Measurements from ENCODE around the gene PDHB.

PDHB gene

GRCh38 chr3:58411851-58412830 is 21.5 kb downstream of the PDHB start:
- H3K4me3 ChIP-seq (ENCODE audit: low read length): no peak overlapping the region
- no peaks in the 10 kb centered on the region for H3K9me3 ChIP-seq (ENCODE audit: control insufficient read depth, low read length)
- peaks cover 4% of the 10 kb centered on the region for H3K36me3 ChIP-seq (ENCODE audit: control insufficient read depth, insufficient read depth, low read length)
- no peak overlapping the region for H3K9ac ChIP-seq (ENCODE audit: low read length)
- H3K4me1 ChIP-seq (ENCODE audit: control insufficient read depth, insufficient read depth, low read length): peaks cover 7% of the 10 kb centered on the region
- H3K27me3 ChIP-seq (ENCODE audit: control insufficient read depth, insufficient read depth, low read length): no peaks in the 10 kb centered on the region

- H3K27me3 ChIP-seq (ENCODE audit: control insufficient read depth, insufficient read depth, low read length): no peaks in the 10 kb centered on the region
- no peak overlapping the region for H3K4me3 ChIP-seq (ENCODE audit: low read length)
- H3K4me1 ChIP-seq (ENCODE audit: control insufficient read depth, insufficient read depth, low read length): peaks cover 7% of the 10 kb centered on the region
- peaks cover 4% of the 10 kb centered on the region for H3K36me3 ChIP-seq (ENCODE audit: control insufficient read depth, insufficient read depth, low read length)
- no peaks in the 10 kb centered on the region for H3K9me3 ChIP-seq (ENCODE audit: control insufficient read depth, low read length)
- H3K9ac ChIP-seq (ENCODE audit: low read length): no peak overlapping the region
These were observed 22.6 kb downstream of the PDHB start for GRCh38 chr3:58411036-58411435.

GRCh38 chr3:58409663-58410062 is 24.0 kb downstream of the PDHB start:
- no peaks in the 10 kb centered on the region for H3K27me3 ChIP-seq (ENCODE audit: control insufficient read depth, insufficient read depth, low read length)
- no peaks in the 10 kb centered on the region for H3K9me3 ChIP-seq (ENCODE audit: control insufficient read depth, low read length)
- peaks cover 4% of the 10 kb centered on the region for H3K4me1 ChIP-seq (ENCODE audit: control insufficient read depth, insufficient read depth, low read length)
- H3K36me3 ChIP-seq (ENCODE audit: control insufficient read depth, insufficient read depth, low read length): peaks cover 4% of the 10 kb centered on the region
- no peak overlapping the region for H3K9ac ChIP-seq (ENCODE audit: low read length)
- H3K4me3 ChIP-seq (ENCODE audit: low read length): no peak overlapping the region

GRCh38 chr3:58408906-58409305 is 24.7 kb downstream of the PDHB start:
- no peak overlapping the region for H3K4me3 ChIP-seq (ENCODE audit: low read length)
- H3K9me3 ChIP-seq (ENCODE audit: control insufficient read depth, low read length): no peaks in the 10 kb centered on the region
- no peaks in the 10 kb centered on the region for H3K4me1 ChIP-seq (ENCODE audit: control insufficient read depth, insufficient read depth, low read length)
- H3K36me3 ChIP-seq (ENCODE audit: control insufficient read depth, insufficient read depth, low read length): peaks cover 4% of the 10 kb centered on the region
- H3K9ac ChIP-seq (ENCODE audit: low read length): no peak overlapping the region
- no peaks in the 10 kb centered on the region for H3K27me3 ChIP-seq (ENCODE audit: control insufficient read depth, insufficient read depth, low read length)

GRCh38 chr3:58404396-58404795 is 29.2 kb downstream of the PDHB start:
- Histone ChIP-seq H3K4me1 (ENCODE audit: control insufficient read depth, insufficient read depth, low read length) (no peaks in the 10 kb centered on the region), H3K9me3 (ENCODE audit: control insufficient read depth, low read length) (no peaks in the 10 kb centered on the region), H3K9ac (ENCODE audit: low read length) (no peak overlapping the region), H3K27me3 (ENCODE audit: control insufficient read depth, insufficient read depth, low read length) (no peaks in the 10 kb centered on the region), H3K36me3 (ENCODE audit: control insufficient read depth, insufficient read depth, low read length) (peaks cover 4% of the 10 kb centered on the region), H3K4me3 (ENCODE audit: low read length) (no peak overlapping the region)

- H3K9ac ChIP-seq (ENCODE audit: low read length): no peak overlapping the region
- H3K4me1 ChIP-seq (ENCODE audit: control insufficient read depth, insufficient read depth, low read length): no peaks in the 10 kb centered on the region
- no peaks in the 10 kb centered on the region for H3K9me3 ChIP-seq (ENCODE audit: control insufficient read depth, low read length)
- no peaks in the 10 kb centered on the region for H3K27me3 ChIP-seq (ENCODE audit: control insufficient read depth, insufficient read depth, low read length)
- no peaks in the 10 kb centered on the region for H3K36me3 ChIP-seq (ENCODE audit: control insufficient read depth, insufficient read depth, low read length)
- H3K4me3 ChIP-seq (ENCODE audit: low read length): no peak overlapping the region
These were observed 30.0 kb downstream of the PDHB start for GRCh38 chr3:58403513-58404109.

GRCh38 chr3:58398669-58399333 is 34.8 kb downstream of the PDHB start:
- no peak overlapping the region for H3K4me3 ChIP-seq (ENCODE audit: low read length)
- no peaks in the 10 kb centered on the region for H3K4me1 ChIP-seq (ENCODE audit: control insufficient read depth, insufficient read depth, low read length)
- H3K36me3 ChIP-seq (ENCODE audit: control insufficient read depth, insufficient read depth, low read length): peaks cover 8% of the 10 kb centered on the region
- H3K27me3 ChIP-seq (ENCODE audit: control insufficient read depth, insufficient read depth, low read length): no peaks in the 10 kb centered on the region
- no peak overlapping the region for H3K9ac ChIP-seq (ENCODE audit: low read length)
- H3K9me3 ChIP-seq (ENCODE audit: control insufficient read depth, low read length): no peaks in the 10 kb centered on the region

GRCh38 chr3:58394339-58394738 is 39.3 kb downstream of the PDHB start:
- Histone ChIP-seq H3K4me1 (ENCODE audit: control insufficient read depth, insufficient read depth, low read length) (no peaks in the 10 kb centered on the region), H3K36me3 (ENCODE audit: control insufficient read depth, insufficient read depth, low read length) (peaks cover 8% of the 10 kb centered on the region), H3K4me3 (ENCODE audit: low read length) (no peak overlapping the region), H3K27me3 (ENCODE audit: control insufficient read depth, insufficient read depth, low read length) (no peaks in the 10 kb centered on the region), H3K9me3 (ENCODE audit: control insufficient read depth, low read length) (no peaks in the 10 kb centered on the region), H3K9ac (ENCODE audit: low read length) (no peak overlapping the region)

GRCh38 chr3:58392181-58392580 is 41.5 kb downstream of the PDHB start:
- peaks cover 4% of the 10 kb centered on the region for H3K36me3 ChIP-seq (ENCODE audit: control insufficient read depth, insufficient read depth, low read length)
- H3K27me3 ChIP-seq (ENCODE audit: control insufficient read depth, insufficient read depth, low read length): no peaks in the 10 kb centered on the region
- H3K4me1 ChIP-seq (ENCODE audit: control insufficient read depth, insufficient read depth, low read length): no peaks in the 10 kb centered on the region
- H3K9me3 ChIP-seq (ENCODE audit: control insufficient read depth, low read length): no peaks in the 10 kb centered on the region
- no peak overlapping the region for H3K9ac ChIP-seq (ENCODE audit: low read length)
- no peak overlapping the region for H3K4me3 ChIP-seq (ENCODE audit: low read length)

- Histone ChIP-seq H3K4me1 (ENCODE audit: control insufficient read depth, insufficient read depth, low read length) (no peaks in the 10 kb centered on the region), H3K27me3 (ENCODE audit: control insufficient read depth, insufficient read depth, low read length) (no peaks in the 10 kb centered on the region), H3K9me3 (ENCODE audit: control insufficient read depth, low read length) (no peaks in the 10 kb centered on the region), H3K36me3 (ENCODE audit: control insufficient read depth, insufficient read depth, low read length) (no peaks in the 10 kb centered on the region), H3K4me3 (ENCODE audit: low read length) (no peak overlapping the region), H3K9ac (ENCODE audit: low read length) (no peak overlapping the region)
These were observed 42.3 kb downstream of the PDHB start for GRCh38 chr3:58391156-58391865.

- Histone ChIP-seq H3K4me1 (ENCODE audit: control insufficient read depth, insufficient read depth, low read length) (no peaks in the 10 kb centered on the region), H3K27me3 (ENCODE audit: control insufficient read depth, insufficient read depth, low read length) (no peaks in the 10 kb centered on the region), H3K4me3 (ENCODE audit: low read length) (no peak overlapping the region), H3K36me3 (ENCODE audit: control insufficient read depth, insufficient read depth, low read length) (no peaks in the 10 kb centered on the region), H3K9ac (ENCODE audit: low read length) (no peak overlapping the region), H3K9me3 (ENCODE audit: control insufficient read depth, low read length) (no peaks in the 10 kb centered on the region)
These were observed 45.0 kb downstream of the PDHB start for GRCh38 chr3:58388550-58389091.
